Kidney capillary endothelial cell (primary cell): Measurements from ENCODE around the gene RPLP2.

ENCODE experiments used
- DNase-seq: peaks from one replicate; pipeline ENCODE4 v3.0.0-alpha.2; 2018; ENCODE audit warnings: low spot score

The RPLP2 gene

GRCh38 chr11:803770-804598 lies 5.8 kb upstream of the RPLP2 start:
- no peak for DNase-seq

- no peak for DNase-seq
These were observed 5.2 kb upstream of the RPLP2 start for GRCh38 chr11:804599-804964.

- DNase-seq = no peak
These were observed 1.1 kb upstream of the RPLP2 start for GRCh38 chr11:808427-809286.

GRCh38 chr11:810040-810567 lies 337 bp downstream of the RPLP2 start:
- DNase-seq = no peak

- no peak for DNase-seq
These were observed 1.9 kb downstream of the RPLP2 start for GRCh38 chr11:811446-812245.

GRCh38 chr11:812390-812789 lies 2.6 kb downstream of the RPLP2 start:
- no peak for DNase-seq

- no peak for DNase-seq
These were observed 3.3 kb downstream of the RPLP2 start for GRCh38 chr11:813072-813455.

GRCh38 chr11:813456-814096 lies 3.8 kb downstream of the RPLP2 start:
- no peak for DNase-seq

- no peak for DNase-seq
These were observed 6.1 kb downstream of the RPLP2 start for GRCh38 chr11:815675-816432.

GRCh38 chr11:816433-816779 lies 6.6 kb downstream of the RPLP2 start:
- no peak for DNase-seq

GRCh38 chr11:818396-819128 lies 8.8 kb downstream of the RPLP2 start, which contains the start of gene PNPLA2:
TSS of gene PNPLA2 (plus strand) at chr11:818914. CDS start at chr11:819719, 805 bp downstream.
- no peak for DNase-seq

GRCh38 chr11:819129-819931 lies 9.6 kb downstream of the RPLP2 start:
- DNase-seq = no peak

- no peak for DNase-seq
These were observed 10.3 kb downstream of the RPLP2 start for GRCh38 chr11:819943-820649.

GRCh38 chr11:820655-821511 lies 11.1 kb downstream of the RPLP2 start:
- no peak for DNase-seq

GRCh38 chr11:821512-822371 lies 12.0 kb downstream of the RPLP2 start:
- no peak for DNase-seq

GRCh38 chr11:823441-824291 lies 13.9 kb downstream of the RPLP2 start:
- DNase-seq = no peak
